DOHH2 (cell line): ENCODE results near the gene CMKLR1.

ENCODE experiments used
- H3F3A ChIP-seq: fragments of 200-600 bp; sonication (generic), shearing (Covaris generic); 2 replicates; pipeline ENCODE4 v1.6.0; 2016; ENCODE audit warnings: antibody characterized with exemption, mild to moderate bottlenecking; ENCODE audit not compliant: control insufficient read depth, insufficient read depth
- H3K27ac ChIP-seq: fragments of 200-600 bp; sonication (generic); 2 replicates; pipeline ENCODE4 v1.5.1; 2014; ENCODE audit warnings: low read depth, mild to moderate bottlenecking, low read length, moderate library complexity
- H3K27me3 ChIP-seq: fragments of 200-600 bp; sonication (generic); 2 replicates; pipeline ENCODE4 v1.6.1; 2014; ENCODE audit warnings: mild to moderate bottlenecking, low read length, mixed read lengths; ENCODE audit not compliant: control insufficient read depth
- H3K36me3 ChIP-seq: fragments of 200-600 bp; sonication (generic); 2 replicates; pipeline ENCODE4 v1.6.1; 2014; ENCODE audit warnings: mild to moderate bottlenecking, low read length, moderate library complexity, mixed read lengths; ENCODE audit not compliant: control insufficient read depth
- H3K4me1 ChIP-seq: fragments of 200-600 bp; sonication (generic); 2 replicates; pipeline ENCODE4 v1.6.1; 2014; ENCODE audit warnings: mild to moderate bottlenecking, low read length, mixed read lengths; ENCODE audit not compliant: control insufficient read depth
- H3K4me2 ChIP-seq: fragments of 200-600 bp; sonication (generic); 2 replicates; pipeline ENCODE4 v1.6.0; 2014; ENCODE audit warnings: mild to moderate bottlenecking, low read length, moderate library complexity
- H3K4me3 ChIP-seq: fragments of 200-600 bp; sonication (generic); 2 replicates; pipeline ENCODE4 v1.5.1; 2014; ENCODE audit warnings: mild to moderate bottlenecking, low read length, mixed read lengths
- H3K79me2 ChIP-seq: fragments of 200-600 bp; sonication (generic); 2 replicates; pipeline ENCODE4 v1.6.1; 2014; ENCODE audit warnings: mild to moderate bottlenecking, low read length, mixed read lengths; ENCODE audit not compliant: control insufficient read depth
- H3K9me2 ChIP-seq: fragments of 200-600 bp; sonication (generic); replicated peaks from 2 replicates; pipeline ENCODE4 v1.6.1; 2014; ENCODE audit warnings: mild to moderate bottlenecking, low read length, mixed read lengths; ENCODE audit not compliant: control insufficient read depth
- H3K9me3 ChIP-seq: fragments of 200-600 bp; sonication (generic); 2 replicates; pipeline ENCODE4 v1.6.1; 2014; ENCODE audit warnings: antibody characterized with exemption, low read length, mixed read lengths; ENCODE audit not compliant: control insufficient read depth, insufficient read depth
- H4K20me1 ChIP-seq: fragments of 200-600 bp; sonication (generic); 2 replicates; pipeline ENCODE4 v1.6.0; 2014; ENCODE audit warnings: low read depth, mild to moderate bottlenecking, antibody characterized with exemption, low read length, moderate library complexity; ENCODE audit not compliant: control insufficient read depth, insufficient read depth
- EZH2phosphoT487 ChIP-seq: fragments of 200-600 bp; sonication (generic); IDR thresholded peaks from 2 replicates; pipeline ENCODE4 v1.6.1; 2017; ENCODE audit warnings: borderline replicate concordance, mild to moderate bottlenecking, antibody characterized with exemption, low read length, moderate library complexity, mixed read lengths
- TF ChIP-seq, protein P1 (sequence below): fragments of 200-600 bp; sonication (generic); IDR thresholded peaks from one replicate; pipeline ENCODE4 v1.5.1; 2014; ENCODE audit warnings: antibody characterized with exemption, mild to moderate bottlenecking, low read depth, low read length; ENCODE audit not compliant: poor library complexity, severe bottlenecking

Gene CMKLR1

DNA sequence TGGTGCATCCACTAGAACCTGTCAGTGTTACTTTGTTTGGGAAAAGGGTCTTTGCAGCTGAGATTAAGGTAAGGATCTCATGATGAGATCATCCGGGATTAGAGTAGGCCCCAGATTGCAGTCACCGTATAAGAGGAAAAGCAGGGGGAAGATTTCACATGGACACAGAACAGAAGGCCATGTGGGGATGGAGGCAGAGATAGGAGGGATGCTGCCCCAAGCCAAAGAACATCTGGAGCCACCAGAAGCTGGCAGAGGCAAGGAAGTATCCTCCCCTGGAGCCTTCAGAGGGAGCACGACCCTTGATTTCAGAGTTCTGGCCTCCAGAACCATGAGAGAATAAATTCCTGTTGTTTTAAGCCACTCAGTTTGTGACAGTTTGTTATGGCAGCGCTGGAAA is 39.6 kb downstream of the CMKLR1 start:
- no peak for TF ChIP-seq EZH2phosphoT487
- TF ChIP-seq, protein P1, sequence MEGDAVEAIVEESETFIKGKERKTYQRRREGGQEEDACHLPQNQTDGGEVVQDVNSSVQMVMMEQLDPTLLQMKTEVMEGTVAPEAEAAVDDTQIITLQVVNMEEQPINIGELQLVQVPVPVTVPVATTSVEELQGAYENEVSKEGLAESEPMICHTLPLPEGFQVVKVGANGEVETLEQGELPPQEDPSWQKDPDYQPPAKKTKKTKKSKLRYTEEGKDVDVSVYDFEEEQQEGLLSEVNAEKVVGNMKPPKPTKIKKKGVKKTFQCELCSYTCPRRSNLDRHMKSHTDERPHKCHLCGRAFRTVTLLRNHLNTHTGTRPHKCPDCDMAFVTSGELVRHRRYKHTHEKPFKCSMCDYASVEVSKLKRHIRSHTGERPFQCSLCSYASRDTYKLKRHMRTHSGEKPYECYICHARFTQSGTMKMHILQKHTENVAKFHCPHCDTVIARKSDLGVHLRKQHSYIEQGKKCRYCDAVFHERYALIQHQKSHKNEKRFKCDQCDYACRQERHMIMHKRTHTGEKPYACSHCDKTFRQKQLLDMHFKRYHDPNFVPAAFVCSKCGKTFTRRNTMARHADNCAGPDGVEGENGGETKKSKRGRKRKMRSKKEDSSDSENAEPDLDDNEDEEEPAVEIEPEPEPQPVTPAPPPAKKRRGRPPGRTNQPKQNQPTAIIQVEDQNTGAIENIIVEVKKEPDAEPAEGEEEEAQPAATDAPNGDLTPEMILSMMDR = no peak
- H3K4me2 ChIP-seq = no peak overlapping the region
- H3K27ac ChIP-seq = no peak overlapping the region
- H3K36me3 ChIP-seq = no peaks in the 10 kb centered on the region
- peaks cover 11% of the 10 kb centered on the region; the same call in 1 of the 2 replicates for H3K27me3 ChIP-seq
- H3K79me2 ChIP-seq = no peaks in the 10 kb centered on the region
- H3K9me2 ChIP-seq = no peaks in the 10 kb centered on the region
- no peaks in the 10 kb centered on the region for H3F3A ChIP-seq
- no peaks in the 10 kb centered on the region for H3K9me3 ChIP-seq
- H3K4me1 ChIP-seq = no peaks in the 10 kb centered on the region
- H3K4me3 ChIP-seq = no peak overlapping the region
- no peaks in the 10 kb centered on the region for H4K20me1 ChIP-seq

DNA sequence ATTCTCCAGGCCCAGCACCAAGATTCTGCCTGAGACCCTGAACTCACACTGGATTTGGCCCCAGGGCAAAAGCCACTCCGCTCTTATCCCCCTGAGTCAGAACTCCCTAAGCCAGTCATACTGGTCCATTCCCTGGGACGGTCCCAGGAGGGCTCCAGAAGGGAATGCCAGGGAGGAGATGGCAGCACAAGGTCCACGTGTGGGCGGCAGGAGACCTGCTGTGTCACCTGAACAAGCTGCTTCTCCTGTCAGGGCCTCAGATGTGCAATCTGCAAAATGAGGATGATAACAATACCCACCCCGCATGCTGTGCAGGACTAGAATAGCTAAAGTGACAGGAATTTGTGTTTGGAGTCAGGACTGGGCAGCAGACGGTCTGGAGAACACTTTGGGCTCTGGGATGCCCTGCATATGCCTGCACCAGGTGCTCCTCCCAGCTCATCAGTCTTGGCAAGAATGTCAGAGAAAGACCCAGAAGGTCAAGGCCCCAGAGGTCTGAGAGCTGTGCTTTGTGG is 40.3 kb downstream of the CMKLR1 start:
- Histone ChIP-seq H3K36me3 (no peaks in the 10 kb centered on the region), H3K4me1 (no peaks in the 10 kb centered on the region), H3F3A (no peaks in the 10 kb centered on the region), H3K4me2 (no peak overlapping the region), H3K27me3 (peaks cover 18% of the 10 kb centered on the region), H3K27ac (no peak overlapping the region), H3K9me2 (no peaks in the 10 kb centered on the region), H3K79me2 (no peaks in the 10 kb centered on the region), H3K9me3 (no peaks in the 10 kb centered on the region), H3K4me3 (no peak overlapping the region), H4K20me1 (no peaks in the 10 kb centered on the region)
- TF ChIP-seq, protein P1 = no peak
- no peak for TF ChIP-seq EZH2phosphoT487

DNA sequence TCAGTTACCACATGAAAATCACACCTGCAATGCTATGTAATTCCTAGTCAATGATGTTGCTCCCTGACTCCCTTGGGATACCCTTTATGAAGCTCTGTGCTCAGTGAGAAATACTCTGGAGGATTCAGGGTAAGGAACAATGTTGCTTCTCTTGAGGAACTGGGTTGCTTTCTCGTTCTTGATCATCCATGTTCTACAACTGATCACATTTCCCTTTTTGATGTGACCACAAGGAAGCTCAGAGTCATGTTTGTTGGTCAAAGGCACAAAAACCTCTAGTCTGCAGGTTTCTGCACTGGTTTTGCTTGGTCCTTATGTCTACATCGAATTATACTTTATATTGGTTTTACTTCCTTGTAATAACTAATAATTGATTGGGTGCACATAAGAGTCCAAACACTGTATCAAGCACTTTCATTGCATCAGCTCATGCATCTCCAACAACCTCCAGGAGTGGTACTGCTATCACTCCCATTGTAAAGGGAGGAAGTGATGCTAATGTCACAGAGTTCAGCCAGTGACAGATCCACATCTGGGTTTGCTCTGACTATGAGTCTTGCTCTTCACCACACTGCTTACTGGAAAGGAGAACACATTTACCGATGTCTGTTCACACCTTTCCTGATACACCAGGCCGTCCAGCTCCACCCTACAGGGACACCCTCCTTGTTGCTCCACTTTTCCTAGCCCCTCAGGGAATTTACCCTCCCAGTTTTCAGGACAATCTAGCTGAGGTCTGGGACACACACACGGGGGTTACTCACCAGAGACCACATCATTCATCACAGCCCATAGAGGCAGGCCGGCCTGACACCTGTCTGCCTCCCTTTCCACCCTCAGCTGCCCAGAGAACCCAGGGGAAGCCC is 41.0 kb downstream of the CMKLR1 start:
- no peaks in the 10 kb centered on the region for H4K20me1 ChIP-seq
- H3K27me3 ChIP-seq = peaks cover 19% of the 10 kb centered on the region
- TF ChIP-seq EZH2phosphoT487 = no peak
- TF ChIP-seq, protein P1 = no peak
- H3K36me3 ChIP-seq = no peaks in the 10 kb centered on the region
- H3K4me2 ChIP-seq = no peak overlapping the region
- no peaks in the 10 kb centered on the region for H3F3A ChIP-seq
- H3K27ac ChIP-seq = no peak overlapping the region
- H3K9me3 ChIP-seq = no peaks in the 10 kb centered on the region
- H3K4me1 ChIP-seq = no peaks in the 10 kb centered on the region
- H3K9me2 ChIP-seq = no peaks in the 10 kb centered on the region
- H3K4me3 ChIP-seq = no peak overlapping the region
- no peaks in the 10 kb centered on the region for H3K79me2 ChIP-seq
